ENCODE results near the gene PKD1L1.
"Not testable (repeated sequence)": the region's sequence is repeated elsewhere in the genome, so short reads cannot be mapped to it uniquely, and the experiment has no call there.

The PKD1L1 gene

GRCh38 chr7:47813620-47814260 lies 134.5 kb downstream of the PKD1L1 start:
- DNase-seq: no peak

- DNase-seq: no peak
Observed at GRCh38 chr7:47812429-47813136, 135.7 kb downstream of the PKD1L1 start.

- no peak for DNase-seq
Observed at GRCh38 chr7:47811632-47812380, 136.5 kb downstream of the PKD1L1 start.

- DNase-seq: peak; percentile 12
Observed at GRCh38 chr7:47809387-47809786, 138.9 kb downstream of the PKD1L1 start.

GRCh38 chr7:47808321-47808720 lies 139.9 kb downstream of the PKD1L1 start:
- no peak for DNase-seq

GRCh38 chr7:47807756-47808155 lies 140.5 kb downstream of the PKD1L1 start:
- DNase-seq: no peak

- DNase-seq: no peak
Observed at GRCh38 chr7:47807126-47807525, 141.1 kb downstream of the PKD1L1 start.

- no peak for DNase-seq
Observed at GRCh38 chr7:47806701-47807103, 141.6 kb downstream of the PKD1L1 start.

- no peak for DNase-seq
Observed at GRCh38 chr7:47804767-47805545, 143.3 kb downstream of the PKD1L1 start.

- DNase-seq: no peak
Observed at GRCh38 chr7:47803846-47804245, 144.4 kb downstream of the PKD1L1 start.

GRCh38 chr7:47803025-47803424 lies 145.2 kb downstream of the PKD1L1 start:
- no peak for DNase-seq

- DNase-seq: no peak
Observed at GRCh38 chr7:47801423-47801822, 146.8 kb downstream of the PKD1L1 start.

GRCh38 chr7:47799524-47799923 lies 148.7 kb downstream of the PKD1L1 start:
- no peak for DNase-seq

- DNase-seq: no peak
Observed at GRCh38 chr7:47796347-47796746, 151.9 kb downstream of the PKD1L1 start.

- no peak for DNase-seq
Observed at GRCh38 chr7:47795631-47796030, 152.6 kb downstream of the PKD1L1 start.

GRCh38 chr7:47795126-47795525 lies 153.1 kb downstream of the PKD1L1 start:
- not testable (repeated sequence) for DNase-seq

GRCh38 chr7:47794016-47794415 lies 154.2 kb downstream of the PKD1L1 start:
- DNase-seq: peak; percentile 19

GRCh38 chr7:47793186-47793585 lies 155.1 kb downstream of the PKD1L1 start:
- not testable (repeated sequence) for DNase-seq

GRCh38 chr7:47792521-47793121 lies 155.6 kb downstream of the PKD1L1 start:
- DNase-seq: peak; percentile 84

- no peak for DNase-seq
Observed at GRCh38 chr7:47791682-47792081, 156.6 kb downstream of the PKD1L1 start.

- no peak for DNase-seq
Observed at GRCh38 chr7:47788083-47788482, 160.2 kb downstream of the PKD1L1 start.

- no peak for DNase-seq
Observed at GRCh38 chr7:47787249-47788069, 160.8 kb downstream of the PKD1L1 start.

All from NCI-H82 (cell line).